Measurements from ENCODE around the gene PDE11A.

- TF ChIP-seq POLR2AphosphoS5 (IDR thresholded peaks at IDR 0.05; ENCODE audit: low read depth, low read length): no peak
- TF ChIP-seq CTCF (IDR thresholded peaks at IDR 0.05 in 2 of 3, conservative IDR thresholded peaks at IDR 0.05 in 1 of 3; ENCODE audit: borderline replicate concordance in 1 of 3, insufficient read depth in 1 of 3, low read depth in 2 of 3, low read length in 2 of 3): no peak
- TF ChIP-seq REST (IDR thresholded peaks at IDR 0.05; ENCODE audit: low read depth): no peak
- no peak for TF ChIP-seq CEBPB (IDR thresholded peaks at IDR 0.05; ENCODE audit: low read depth)
- TF ChIP-seq ZFX (IDR thresholded peaks at IDR 0.05): no peak
- no peak for TF ChIP-seq MAX (IDR thresholded peaks at IDR 0.05)
- TF ChIP-seq POLR2A (IDR thresholded peaks at IDR 0.05; ENCODE audit: borderline replicate concordance, extremely low read depth, insufficient read depth, insufficient read length): no peak
- no peak for TF ChIP-seq RAD21 (IDR thresholded peaks at IDR 0.05; ENCODE audit: low read depth)
- no peak for TF ChIP-seq SIN3A (IDR thresholded peaks at IDR 0.05; ENCODE audit: low read depth)
- TF ChIP-seq EZH2 (IDR thresholded peaks at IDR 0.05): no peak
Measured at GRCh38 chr2:177588671-177589070, 483.9 kb downstream of the PDE11A start.
